NCI-H748 treated with DMSO at 0.1 percent for 48 hours (cell line): Measurements from ENCODE around the gene THSD4.
"Not testable (repeated sequence)": the region's sequence is repeated elsewhere in the genome, so short reads cannot be mapped to it uniquely, and the experiment has no call there.

Experiments used
- DNase-seq: peaks from one replicate; lab custom pipeline; 2025; lab: John Stamatoyannopoulos, UW

Gene THSD4

DNA sequence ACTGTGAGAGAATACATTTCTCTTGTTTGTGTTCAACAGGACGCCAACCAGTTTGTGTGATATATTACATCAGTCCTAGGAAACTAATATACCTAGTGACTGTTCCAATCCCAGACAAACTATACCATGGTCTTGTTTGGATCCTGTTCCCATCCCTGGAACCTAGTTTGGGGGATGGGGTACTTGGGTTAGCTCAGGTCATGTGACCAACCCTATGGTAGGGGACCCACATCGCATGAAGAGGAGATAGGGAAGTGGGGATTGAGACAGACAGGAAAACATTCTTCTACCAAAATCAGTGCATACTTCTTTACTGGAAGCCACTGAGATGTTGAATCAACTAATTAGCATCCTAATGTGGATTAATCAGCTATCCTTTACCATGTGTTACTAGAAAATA, 146.1 kb downstream of the THSD4 start:
- DNase-seq: no peak

DNA sequence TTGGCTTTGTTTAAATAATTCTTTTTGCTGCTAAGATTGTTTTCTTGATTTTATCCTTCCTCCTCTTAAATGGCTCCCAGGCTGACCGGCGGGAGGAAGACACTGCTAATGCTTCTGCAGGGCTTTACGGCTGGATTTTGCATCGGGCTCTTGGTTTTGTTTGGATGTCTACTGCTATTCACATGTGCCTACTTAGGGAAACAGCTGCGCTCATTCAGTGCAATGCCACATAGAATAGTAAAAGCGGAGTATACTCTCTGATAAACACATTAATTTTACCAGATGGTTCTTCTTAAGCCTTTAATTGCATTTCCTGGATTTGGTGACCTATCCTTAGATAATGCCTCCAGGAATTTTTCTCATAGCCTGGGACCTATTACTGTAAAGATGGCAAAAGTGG, 146.6 kb downstream of the THSD4 start:
- DNase-seq: no peak

DNA sequence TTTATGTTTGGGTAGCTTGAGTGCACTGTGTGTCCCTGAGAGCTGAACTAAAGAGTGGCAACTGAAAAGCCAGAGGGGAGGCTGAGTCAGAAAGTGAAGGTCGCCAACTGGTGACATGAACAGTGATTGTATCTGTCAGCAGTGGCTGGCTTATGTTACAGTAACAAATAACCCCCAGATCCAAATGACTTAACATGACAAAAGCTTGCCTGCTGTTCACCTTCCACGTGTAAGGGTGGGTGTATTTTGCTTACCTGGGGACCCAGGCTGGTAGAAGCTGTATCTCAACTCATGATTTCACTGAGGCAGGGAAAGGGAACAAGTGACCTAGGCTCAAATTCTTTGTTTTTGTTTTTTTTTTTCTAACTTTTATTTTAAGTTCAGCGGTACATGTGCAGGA, 147.3 kb downstream of the THSD4 start:
- no peak for DNase-seq

DNA sequence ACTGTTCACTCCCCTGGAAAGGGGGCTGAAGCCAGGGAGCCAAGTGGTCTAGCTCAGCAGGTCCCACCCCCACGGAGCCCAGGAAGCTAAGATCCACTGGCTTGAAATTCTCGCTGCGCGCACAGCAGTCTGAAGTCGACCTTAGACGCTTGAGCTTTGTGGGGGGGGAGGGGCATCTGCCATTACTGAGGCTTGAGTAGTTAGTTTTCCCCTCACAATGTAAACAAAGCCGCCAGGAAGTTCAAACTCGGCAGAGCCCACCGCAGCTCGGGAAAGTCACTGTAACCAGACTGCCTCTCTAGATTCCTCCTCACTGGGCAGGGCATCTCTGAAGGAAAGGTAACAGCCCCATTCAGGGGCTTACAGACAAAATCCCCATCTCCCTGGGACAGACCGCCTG, 150.3 kb downstream of the THSD4 start:
- not testable (repeated sequence) for DNase-seq

DNA sequence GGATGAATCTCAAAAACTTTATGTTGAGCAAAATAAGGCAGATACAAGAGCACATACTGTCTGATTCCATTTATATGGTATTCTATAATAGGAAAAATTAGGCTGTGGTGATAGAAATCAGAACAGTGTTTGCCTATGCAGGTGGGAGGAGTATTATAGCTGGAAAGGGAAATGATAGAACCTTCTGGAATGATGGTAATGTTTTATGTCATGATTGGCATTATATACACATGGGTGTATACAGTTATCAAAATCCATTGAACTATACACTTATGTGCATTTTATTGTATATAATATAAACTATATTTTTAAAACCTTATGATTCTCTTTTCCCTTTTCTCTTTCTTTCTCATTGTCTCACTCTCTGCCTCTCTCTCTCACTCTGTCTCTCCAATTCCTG, 156.1 kb downstream of the THSD4 start:
- no peak for DNase-seq

DNA sequence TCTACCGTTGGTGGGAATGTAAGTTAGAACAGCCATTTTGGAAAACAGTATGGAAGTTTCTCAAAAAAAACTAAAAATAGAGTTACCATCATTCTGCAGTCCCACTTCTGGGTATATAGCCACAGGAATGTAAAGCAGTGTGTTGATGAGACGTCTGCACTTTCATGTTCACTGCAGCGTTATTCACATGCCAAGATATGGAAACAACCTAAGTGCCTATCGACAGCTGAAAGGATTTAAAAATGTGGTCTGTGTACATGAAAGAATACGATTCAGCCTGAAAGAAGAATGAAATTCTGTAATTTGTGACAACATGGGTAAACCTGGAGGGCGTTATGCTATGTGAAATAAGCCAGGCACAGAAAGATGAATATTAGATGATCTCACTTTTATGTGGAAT, 157.7 kb downstream of the THSD4 start:
- no peak for DNase-seq

DNA sequence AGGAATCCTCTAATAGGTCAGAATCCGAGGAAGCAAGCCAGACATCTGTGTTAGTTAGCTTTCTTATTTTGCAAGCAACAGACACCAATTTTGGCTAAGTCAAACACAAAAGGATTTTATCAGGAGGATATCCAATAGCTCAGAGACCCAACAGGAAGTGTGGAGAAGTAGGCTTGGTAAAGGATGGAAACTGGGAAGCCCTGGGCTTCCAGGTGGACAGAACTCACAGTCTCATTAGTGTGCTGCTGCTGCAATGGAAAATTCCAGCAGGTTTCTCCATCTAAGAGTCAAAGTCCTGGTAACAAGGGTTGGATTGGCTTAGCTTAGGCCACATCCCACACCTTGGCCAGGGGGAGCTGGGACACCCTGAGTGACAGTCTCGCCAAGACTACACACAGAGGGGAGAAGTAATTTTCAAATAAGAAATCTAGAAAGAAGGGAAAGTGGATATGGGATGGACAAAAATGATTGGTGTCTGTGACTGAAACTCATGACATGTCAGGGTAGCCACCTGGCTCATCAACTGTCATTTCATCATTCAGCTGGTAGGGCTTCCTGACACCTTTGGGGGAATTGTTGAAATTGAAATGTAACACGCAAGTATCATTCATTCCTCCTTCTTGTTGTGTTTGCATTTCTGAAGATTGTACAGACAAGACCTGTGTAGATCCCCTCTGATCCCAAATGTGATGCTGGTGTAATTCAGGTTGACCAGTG, 158.6 kb downstream of the THSD4 start:
- DNase-seq: no peak

DNA sequence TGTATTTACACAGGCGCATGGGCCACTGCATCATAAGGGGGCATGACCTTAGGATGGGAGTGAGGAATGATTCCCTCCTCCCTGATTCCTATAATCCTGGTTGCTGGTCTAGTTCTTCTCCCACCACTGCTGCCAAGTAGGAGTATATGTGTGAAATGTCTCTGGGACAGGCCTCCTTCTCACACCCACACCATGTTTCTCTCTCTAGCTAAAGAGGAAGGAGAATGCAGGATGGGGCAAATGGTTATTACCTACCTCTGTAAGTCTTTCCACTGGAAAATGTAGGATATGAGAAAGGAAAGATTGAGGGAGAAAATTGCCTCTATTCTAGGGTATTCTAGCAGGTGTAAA, 159.2 kb downstream of the THSD4 start:
- DNase-seq: no peak

DNA sequence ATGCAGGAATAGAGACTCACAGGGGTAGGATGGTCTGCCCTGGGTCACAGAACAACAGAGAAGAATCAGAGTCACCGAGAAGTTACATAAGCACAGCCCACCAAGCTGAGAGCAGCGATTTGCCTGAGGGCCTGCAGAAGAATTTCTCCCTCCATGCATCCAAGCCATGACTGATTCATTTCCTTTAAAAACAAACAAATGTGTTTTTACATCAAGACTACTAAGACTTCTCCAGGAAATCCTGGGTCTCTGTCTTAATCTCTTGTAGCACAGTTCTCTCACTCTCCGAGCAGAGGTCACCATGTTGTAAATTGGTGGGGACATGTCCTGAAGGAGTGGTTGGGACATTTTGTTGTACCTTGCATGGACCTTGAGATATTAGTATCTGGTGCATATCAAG, 159.8 kb downstream of the THSD4 start:
- DNase-seq: no peak

DNA sequence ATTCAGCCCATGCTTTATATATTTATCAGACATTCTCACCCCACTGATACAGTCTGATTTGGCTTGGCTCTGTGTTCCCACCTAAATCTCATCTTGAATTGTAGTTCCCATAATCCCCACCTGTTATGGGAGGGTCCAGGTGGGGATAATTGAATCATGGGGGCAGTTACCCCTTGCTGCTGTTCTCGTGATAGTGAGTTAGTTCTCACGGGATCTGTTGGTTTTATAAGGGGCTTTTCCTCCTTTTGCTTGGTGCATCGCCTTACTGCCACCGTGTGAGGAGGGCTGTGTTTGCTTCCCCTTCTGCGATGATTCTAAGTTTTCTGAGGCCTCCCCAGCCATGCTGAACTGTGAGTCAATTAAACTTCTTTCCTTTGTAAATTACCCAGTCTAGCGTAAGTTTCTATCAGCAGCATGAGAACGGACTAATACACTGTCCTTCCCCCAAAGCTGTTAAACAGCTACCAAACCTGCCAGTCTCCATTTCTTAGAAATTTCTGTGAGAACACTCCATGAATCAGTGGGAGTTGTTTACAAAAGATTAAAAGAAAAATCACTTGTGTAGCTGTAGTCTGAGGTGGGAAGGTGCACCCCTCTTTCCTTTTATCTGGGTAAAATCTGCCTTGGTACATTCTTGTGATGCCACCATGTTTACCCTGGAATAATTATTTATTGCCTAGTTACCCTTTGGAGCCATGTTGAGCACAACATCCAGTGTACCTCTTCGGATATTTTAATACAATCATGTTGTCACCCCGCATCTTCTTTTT, 160.5 kb downstream of the THSD4 start:
- DNase-seq: no peak

DNA sequence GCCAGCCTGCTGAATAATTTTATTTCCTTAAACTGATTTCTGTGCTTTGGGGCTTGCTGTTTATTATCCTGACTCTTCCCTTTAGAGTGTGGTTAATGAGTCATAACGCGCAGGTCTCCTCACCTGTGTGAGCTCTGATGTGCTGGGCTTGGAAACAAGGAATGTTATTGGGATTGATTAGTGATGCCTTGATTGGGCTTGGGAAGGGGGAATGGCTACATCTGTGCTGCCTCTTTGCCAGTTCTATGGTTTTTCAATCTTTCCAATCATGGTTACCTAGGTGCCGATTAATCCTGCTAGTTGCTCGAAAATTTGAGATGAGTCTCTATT, 161.0 kb downstream of the THSD4 start:
- DNase-seq: no peak

DNA sequence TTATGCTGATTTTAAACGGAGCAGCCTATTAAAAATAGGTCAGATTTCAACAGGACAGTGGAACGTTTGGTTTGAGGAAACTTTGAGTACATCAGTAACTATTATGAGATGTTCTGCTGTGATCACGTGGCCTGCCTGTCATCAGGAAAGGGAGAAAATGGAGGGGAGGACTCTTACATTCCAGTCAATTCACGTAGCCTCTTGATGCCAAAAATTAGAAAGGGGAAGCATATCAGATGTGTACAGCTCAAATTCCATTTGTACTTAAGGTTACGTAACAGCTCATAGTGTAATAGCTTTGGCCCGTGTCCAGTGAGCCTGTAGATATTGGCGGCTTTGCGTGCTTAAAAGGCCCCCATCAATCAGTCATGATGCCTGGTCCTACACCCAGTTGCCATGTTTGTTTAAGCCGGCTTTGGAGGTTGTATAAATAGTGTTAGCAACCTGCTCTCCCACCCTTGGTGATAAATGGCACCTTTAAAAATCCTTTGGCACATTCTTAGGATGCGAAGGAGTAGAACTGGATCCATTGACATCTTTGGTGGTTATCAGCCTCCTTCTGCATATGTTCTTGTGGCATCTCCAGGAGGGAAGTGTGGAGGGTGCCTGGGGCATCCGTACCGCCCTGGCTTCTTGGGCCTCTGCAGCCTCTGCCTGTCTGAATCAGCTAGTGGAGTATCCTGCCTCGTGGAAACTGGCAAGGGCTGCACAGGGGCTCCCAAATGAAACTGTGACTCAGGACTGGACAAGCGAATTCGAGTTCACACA, 163.9 kb downstream of the THSD4 start:
- DNase-seq: peak; percentile 84

DNA sequence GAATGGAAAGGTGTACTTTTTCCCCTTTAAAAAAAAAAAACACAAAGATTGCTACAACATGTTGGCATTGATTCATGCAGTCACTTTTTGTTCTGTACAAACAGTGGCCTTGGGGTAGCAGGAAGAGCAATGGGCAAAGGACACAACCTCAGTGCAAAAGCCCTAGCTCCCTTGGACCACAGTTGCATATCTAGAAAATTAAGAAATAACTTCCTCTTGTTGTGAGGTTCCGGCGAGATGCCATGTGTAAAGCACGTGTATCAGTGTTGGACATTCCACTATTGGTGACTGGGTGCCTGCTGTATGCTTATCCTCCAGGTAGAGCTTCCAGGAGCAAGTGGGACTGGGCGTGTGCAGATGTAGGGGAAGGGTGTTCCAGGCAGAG, 164.5 kb downstream of the THSD4 start:
- DNase-seq: no peak

DNA sequence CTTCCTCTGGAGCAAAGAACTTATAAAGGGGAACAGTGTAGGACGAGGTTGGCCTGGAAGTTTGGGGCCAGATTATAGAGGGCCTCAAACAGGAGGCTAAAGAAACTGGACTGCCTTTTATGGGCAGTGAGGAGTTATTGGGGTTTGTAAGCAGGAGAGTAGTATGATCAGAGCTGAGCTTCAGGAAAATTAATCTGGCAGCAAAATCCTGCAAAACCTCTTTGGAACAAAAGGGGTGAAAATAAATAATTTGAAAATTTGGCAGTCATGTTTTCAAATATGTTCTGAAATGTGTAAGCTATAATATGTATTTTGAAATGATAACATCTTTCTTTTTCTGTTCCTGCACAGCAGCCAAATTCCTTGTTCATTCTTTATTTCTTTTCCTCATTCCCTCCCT, 164.9 kb downstream of the THSD4 start:
- no peak for DNase-seq

DNA sequence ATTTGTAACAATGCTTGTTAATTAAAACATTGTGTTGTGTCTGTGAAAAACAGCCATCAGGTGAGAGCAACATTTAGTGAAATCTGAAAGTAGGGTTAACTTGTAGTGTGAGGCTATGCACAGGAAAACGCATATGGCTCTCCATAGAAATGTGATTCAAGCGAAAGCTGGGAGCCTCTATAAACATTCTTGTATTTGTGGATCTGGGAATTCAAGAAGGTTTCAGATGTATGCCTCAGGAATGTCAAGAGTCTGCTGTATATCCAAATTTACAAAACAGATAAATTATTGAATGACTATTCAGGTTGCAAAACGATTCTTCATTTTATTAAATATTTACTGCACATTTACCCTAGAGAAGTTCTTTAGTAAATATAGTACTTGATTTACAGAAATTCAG, 166.0 kb downstream of the THSD4 start:
- no peak for DNase-seq

DNA sequence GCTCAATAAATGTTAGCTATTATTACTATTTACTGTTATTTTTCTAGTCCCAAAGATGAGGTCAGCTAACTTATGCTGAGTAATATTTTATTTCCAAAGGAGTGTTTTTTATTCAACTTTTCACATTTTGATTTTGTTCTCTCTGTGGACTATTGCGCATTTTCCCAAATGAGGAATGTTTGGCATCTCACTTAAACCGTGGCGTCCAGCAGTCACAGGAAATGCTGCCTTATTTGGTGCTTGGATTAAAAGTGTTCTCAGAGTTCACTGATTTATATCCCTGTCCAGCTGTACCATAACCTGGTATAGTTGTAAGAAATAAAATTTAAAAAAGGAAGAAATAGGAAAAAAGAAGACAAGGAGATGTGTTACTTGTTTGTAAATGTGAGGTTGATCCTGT, 166.8 kb downstream of the THSD4 start:
- DNase-seq: no peak

DNA sequence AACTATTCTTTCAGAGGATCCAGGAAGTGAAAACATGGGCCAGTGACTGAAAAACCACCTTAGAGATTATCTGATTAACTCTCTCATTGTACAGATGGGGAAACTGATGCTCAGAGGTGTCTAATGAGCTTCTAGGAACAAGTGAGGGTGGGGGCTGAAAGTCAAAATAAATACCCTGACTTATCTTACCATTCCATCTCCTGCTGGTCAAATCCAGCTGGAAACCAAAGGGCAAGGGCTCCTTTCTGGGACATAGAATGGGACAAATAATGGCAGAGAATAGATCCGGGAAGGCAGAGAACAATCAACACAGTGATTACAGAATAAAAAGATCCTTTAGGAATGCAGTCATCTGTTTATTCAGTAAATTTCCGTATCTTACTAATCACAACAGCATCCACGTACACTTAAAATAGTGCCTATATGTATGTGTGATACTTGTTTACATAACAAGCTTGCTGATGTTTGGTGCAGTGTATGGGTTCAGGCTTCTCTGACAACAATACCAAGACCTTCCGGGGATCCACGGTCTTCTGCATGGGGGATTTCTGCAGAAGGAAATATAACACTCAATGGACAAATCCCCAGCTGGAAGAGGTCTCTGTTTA, 173.2 kb downstream of the THSD4 start:
- DNase-seq: no peak

DNA sequence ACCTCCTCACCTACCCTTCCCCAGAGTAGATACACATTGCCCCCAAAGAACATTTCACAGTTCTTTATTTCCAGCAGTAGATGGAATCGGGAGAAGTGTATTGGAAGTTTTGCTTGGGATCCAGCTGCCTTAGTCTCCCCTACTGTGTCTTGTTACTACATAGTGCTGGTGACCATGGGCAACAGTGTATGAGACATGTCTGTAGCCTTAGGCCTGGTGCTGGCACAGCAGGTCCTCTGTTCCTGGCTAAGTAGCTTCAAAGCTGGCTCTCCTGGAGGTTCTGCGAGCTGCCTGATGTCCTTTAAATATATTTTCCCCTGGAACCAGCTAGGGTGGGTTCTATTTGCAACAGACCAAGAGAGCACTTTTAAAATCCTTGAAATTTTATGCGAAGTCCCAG, 174.7 kb downstream of the THSD4 start:
- no peak for DNase-seq

DNA sequence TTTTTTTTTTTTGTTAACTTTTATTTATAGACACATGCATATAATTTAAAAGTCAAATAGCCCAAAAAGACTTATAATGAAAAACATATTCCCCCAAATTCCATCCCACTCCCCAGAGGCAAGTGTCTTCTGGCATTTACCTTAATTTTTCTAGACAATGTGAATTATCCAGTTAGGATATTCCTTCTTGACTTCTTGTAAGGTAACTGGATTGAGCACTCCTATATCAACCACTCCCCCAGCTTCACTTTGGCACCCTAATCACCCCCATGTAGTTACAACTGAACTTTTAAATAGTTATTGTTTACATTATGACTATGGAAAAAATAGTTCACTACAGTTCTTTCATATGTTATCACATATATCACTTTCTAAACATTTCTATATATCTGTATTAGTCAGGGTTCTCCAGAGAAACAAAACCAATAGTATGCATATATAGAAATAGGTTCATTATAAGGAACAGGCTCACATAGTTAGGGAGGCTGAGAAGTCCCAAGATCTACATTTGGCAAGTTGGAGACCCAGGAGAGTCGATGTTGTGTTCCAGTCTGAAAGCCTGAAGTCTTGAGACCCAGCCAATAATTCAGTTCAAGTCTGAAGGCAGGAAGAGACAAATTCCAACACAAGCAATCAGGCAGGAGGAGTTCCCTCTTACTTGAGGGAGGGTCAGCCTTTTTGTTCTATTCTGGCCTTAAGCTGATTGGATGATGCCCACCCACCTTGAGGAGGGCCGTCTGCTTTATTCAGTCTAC, 175.8 kb downstream of the THSD4 start:
- DNase-seq: no peak

DNA sequence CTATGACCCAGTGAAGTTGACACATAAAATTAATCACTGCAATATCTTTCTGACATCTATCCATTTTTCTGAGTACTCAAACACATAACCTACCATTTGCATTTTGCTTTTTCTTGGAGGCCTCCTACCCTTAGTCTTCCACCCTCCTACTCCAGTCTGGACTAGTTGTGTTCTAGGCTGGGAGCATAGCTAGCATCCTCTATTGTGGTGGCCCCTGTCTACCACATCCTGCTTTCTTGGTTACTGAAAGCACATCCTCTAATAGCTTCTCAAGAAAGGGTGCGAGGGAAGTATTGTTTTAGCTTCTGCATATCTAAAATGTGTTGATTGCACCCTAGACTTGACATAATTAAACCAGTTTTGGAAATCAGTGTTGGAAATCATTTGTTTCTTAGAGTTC, 176.5 kb downstream of the THSD4 start:
- no peak for DNase-seq

DNA sequence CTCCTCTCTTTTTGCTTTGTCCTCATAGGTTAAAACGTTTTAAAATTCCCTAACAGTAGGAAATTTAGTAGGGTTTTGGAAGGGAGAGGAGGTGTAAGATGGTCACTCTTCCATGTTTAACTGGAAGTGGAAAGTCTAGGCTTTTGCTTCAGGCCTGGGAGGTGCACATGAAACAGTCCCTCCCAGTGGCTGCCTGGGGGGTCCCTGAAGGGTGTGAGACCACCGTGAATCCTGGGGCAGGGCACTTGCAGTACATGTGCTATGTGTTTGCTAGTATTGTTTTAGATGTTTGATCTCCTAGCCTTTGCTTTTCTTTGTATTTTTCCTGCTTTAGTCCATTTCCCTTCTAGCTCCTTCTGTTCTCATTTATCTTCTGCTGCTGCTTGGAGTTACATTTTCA, 178.5 kb downstream of the THSD4 start:
- DNase-seq: no peak

DNA sequence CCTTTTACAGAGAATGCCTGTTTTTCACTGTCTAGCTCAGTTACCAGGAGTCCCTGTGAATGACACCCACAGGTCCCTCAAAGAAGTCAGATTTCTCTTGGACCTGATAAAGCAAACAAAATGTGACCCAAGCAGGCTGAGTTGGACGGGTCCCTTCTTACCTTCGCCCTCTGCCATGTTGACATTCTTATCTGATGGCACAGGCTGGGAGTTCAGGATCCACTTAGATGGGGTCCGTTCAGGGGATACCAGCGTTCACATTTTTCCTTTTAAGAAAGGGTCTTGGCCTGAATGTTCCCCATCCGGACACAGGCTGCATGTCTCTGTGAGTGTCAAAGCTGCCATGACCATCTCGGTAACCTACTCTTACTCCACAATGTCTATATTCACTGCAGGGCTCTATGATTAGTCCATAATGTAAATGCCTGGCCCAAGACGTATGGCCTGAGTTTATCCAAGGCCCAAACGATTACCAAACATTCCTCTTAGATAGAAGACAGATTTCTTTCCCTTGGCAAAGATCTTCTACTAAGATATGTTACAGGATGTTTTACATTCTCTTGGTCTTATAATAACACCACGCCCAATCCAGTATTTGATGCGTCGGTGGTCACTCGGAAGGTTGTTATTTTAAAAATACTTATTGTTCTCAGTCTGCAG, 179.1 kb downstream of the THSD4 start:
- no peak for DNase-seq
